ENCODE results near the gene CYP4F22. TPM values are rescaled to one million over a fixed set of nuclear protein-coding genes. Genes with fewer than 3 reads are reported as not detected.

The CYP4F22 gene
- total and polyA plus RNA-seq, 7 donors: 0.07 TPM; not detected in 6

GRCh38 chr19:15555759-15556633 is 47.7 kb downstream of the CYP4F22 start:
- H3K27me3 ChIP-seq: peaks cover 4 to 37% (median 16%) of the 10 kb centered on the region in 3 donors
- peak overlapping the region in 3 of 4 donors; percentile 35 to 69 (median 41) for H3K27ac ChIP-seq
- intact Hi-C loops (cut with DNase I): loop anchor here (1.0 to 5.0 kb wide), 4 partner anchors 104 to 463 kb away; no protein-coding TSS in a partner anchor
- peak; percentile 93 for DNase-seq
- peaks cover 0 to 20% (median 18%) of the 10 kb centered on the region in 4 donors for H3K4me1 ChIP-seq
- H3K36me3 ChIP-seq: no peaks in the 10 kb centered on the region
- peak; percentile 73 to 84 (median 80) for TF ChIP-seq CTCF (IDR thresholded peaks at IDR 0.05)
- no peak for TF ChIP-seq POLR2A (IDR thresholded peaks at IDR 0.05)
- TF ChIP-seq POLR2AphosphoS5 (IDR thresholded peaks at IDR 0.05): no peak
- 1% methylated on average over 49 of the region's 49 CpGs for WGBS, 2 donors
- no peaks in the 10 kb centered on the region for H3K9me3 ChIP-seq
- peak overlapping the region in 2 of 4 donors; percentile 31 to 40 for H3K4me3 ChIP-seq

GRCh38 chr19:15556634-15557181 is 48.4 kb downstream of the CYP4F22 start:
- Histone ChIP-seq H3K4me1 (peaks cover 0 to 13% (median 11%) of the 10 kb centered on the region in 4 donors), H3K27ac (no peak overlapping the region), H3K36me3 (no peaks in the 10 kb centered on the region), H3K9me3 (no peaks in the 10 kb centered on the region), H3K27me3 (peaks cover 0 to 37% (median 9%) of the 10 kb centered on the region in 3 donors), H3K4me3 (no peak overlapping the region)
- DNase-seq: no peak
- WGBS, 2 donors: 1 to 3% methylated on average over 7 of the region's 7 CpGs
- TF ChIP-seq POLR2A (IDR thresholded peaks at IDR 0.05) (no peak), CTCF (IDR thresholded peaks at IDR 0.05) (no peak), EP300 (IDR thresholded peaks at IDR 0.05) (no peak), POLR2AphosphoS5 (IDR thresholded peaks at IDR 0.05) (no peak)
- intact Hi-C loops (cut with DNase I): loop anchor here (1.0 to 5.0 kb wide), 4 partner anchors 104 to 464 kb away; no protein-coding TSS in a partner anchor

GRCh38 chr19:15557223-15557622 is 48.9 kb downstream of the CYP4F22 start:
- H3K27me3 ChIP-seq: peaks cover 0 to 35% (median 7%) of the 10 kb centered on the region in 3 donors
- H3K27ac ChIP-seq: no peak overlapping the region
- H3K4me1 ChIP-seq: peaks cover 0 to 13% (median 11%) of the 10 kb centered on the region in 4 donors
- H3K36me3 ChIP-seq: no peaks in the 10 kb centered on the region
- DNase-seq: no peak
- WGBS, 2 donors: 60 to 86% methylated on average over 4 of the region's 4 CpGs
- intact Hi-C loops (cut with DNase I): loop anchor here (2.0 to 5.0 kb wide), 3 partner anchors 105 to 464 kb away; no protein-coding TSS in a partner anchor
- H3K9me3 ChIP-seq: no peaks in the 10 kb centered on the region
- no peak overlapping the region for H3K4me3 ChIP-seq
- no peak for TF ChIP-seq POLR2A (IDR thresholded peaks at IDR 0.05)
- no peak for TF ChIP-seq POLR2AphosphoS5 (IDR thresholded peaks at IDR 0.05)
- no peak for TF ChIP-seq EP300 (IDR thresholded peaks at IDR 0.05)
- TF ChIP-seq CTCF (IDR thresholded peaks at IDR 0.05): no peak

GRCh38 chr19:15562145-15562544 is 53.8 kb downstream of the CYP4F22 start:
- Histone ChIP-seq H3K4me3 (no peak overlapping the region), H3K27me3 (peaks cover 0 to 28% (median 0%) of the 10 kb centered on the region in 3 donors), H3K4me1 (no peaks in the 10 kb centered on the region), H3K27ac (no peak overlapping the region), H3K36me3 (no peaks in the 10 kb centered on the region), H3K9me3 (no peaks in the 10 kb centered on the region)
- intact Hi-C loops (cut with DNase I): no loop called here
- DNase-seq: no peak
- no peak for TF ChIP-seq CTCF (IDR thresholded peaks at IDR 0.05)
- no peak for TF ChIP-seq POLR2A (IDR thresholded peaks at IDR 0.05)
- no peak for TF ChIP-seq EP300 (IDR thresholded peaks at IDR 0.05)
- no peak for TF ChIP-seq POLR2AphosphoS5 (IDR thresholded peaks at IDR 0.05)
- 86 to 90% methylated on average over 4 of the region's 4 CpGs for WGBS, 2 donors
